ENCODE results near the gene PGLYRP2.

The PGLYRP2 gene

DNA sequence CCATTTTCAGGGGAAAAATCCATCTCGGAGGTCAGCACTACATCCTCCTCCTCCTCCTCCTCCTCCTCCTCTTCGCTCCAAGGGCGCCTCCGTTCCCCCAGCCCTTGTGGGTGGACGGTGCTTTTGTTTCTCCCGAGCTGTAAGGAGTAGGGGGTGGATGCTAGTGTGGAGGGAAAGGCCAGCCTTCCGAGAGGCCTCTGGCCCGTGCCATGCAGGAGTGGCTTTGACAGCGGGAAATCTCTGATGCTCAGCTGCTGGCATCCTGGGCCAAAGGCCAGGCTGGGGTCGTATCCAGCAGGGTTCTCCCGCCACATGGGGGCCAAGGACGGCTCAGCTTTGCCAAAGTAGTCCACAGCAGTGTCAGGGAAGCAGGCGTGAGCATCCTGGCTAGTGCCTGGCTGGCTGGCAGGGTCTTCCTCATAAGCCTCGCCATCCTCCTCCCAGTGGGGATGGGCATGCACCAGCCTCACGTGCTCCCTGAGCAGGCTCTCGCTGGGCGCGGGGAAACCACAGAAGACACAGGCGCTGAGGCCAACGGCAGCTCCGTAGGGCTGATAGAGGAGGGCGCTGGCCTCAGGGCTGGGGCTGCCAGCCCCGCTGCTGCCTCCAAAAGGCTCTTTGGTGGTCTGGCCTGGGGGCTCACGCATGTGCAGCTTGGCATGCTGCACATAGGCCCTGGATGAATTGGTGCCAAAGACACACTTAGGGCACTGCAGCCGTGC, 40.1 kb downstream of the PGLYRP2 start:
- Histone ChIP-seq H3K9ac (ENCODE audit: low read depth, low read length) (no peak overlapping the region), H3K9me3 (ENCODE audit: insufficient read depth, low read length, severe bottlenecking) (no peaks in the 10 kb centered on the region)

DNA sequence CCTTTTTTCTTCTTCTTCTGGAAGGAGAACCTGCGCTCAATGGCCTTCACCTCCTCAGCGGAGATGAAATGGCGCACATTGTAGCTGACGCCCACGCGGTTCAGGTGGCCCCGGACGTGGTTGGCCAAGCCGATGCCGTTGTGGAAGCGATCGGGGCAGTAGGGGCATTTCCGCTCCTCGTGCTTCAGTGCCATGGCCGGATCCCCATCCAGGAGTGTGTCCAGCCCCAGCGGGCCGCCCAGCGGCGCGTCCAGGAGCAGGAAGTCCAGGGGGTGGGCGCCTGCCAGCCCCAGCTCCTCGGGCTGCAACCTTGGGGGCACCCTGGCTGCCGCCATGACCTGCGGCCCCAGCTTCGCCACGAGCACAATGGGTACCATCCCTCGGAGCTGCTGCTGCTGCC, 40.7 kb downstream of the PGLYRP2 start:
- H3K9me3 ChIP-seq (ENCODE audit: insufficient read depth, low read length, severe bottlenecking), result no peaks in the 10 kb centered on the region
- DNase-seq (no peak), ATAC-seq (ENCODE audit: insufficient read depth, low read depth) (no peak)
- H3K27me3 ChIP-seq (ENCODE audit: insufficient read depth, low read length, poor library complexity), result no peaks in the 10 kb centered on the region
- H3K4me2 ChIP-seq (ENCODE audit: insufficient read depth, low read length), result no peak overlapping the region
- H3K27ac ChIP-seq (ENCODE audit: low read length), result no peak overlapping the region
- H3K36me3 ChIP-seq (ENCODE audit: insufficient read depth, low read length), result no peaks in the 10 kb centered on the region
- H3K79me2 ChIP-seq (ENCODE audit: insufficient read depth, low read length), result no peaks in the 10 kb centered on the region
- H2AFZ ChIP-seq (ENCODE audit: low read depth, low read length), result no peak overlapping the region
- no peak for TF ChIP-seq EZH2 (IDR thresholded peaks at IDR 0.05; ENCODE audit: borderline replicate concordance, low read depth, low read length, severe bottlenecking)
- TF ChIP-seq, protein P1, sequence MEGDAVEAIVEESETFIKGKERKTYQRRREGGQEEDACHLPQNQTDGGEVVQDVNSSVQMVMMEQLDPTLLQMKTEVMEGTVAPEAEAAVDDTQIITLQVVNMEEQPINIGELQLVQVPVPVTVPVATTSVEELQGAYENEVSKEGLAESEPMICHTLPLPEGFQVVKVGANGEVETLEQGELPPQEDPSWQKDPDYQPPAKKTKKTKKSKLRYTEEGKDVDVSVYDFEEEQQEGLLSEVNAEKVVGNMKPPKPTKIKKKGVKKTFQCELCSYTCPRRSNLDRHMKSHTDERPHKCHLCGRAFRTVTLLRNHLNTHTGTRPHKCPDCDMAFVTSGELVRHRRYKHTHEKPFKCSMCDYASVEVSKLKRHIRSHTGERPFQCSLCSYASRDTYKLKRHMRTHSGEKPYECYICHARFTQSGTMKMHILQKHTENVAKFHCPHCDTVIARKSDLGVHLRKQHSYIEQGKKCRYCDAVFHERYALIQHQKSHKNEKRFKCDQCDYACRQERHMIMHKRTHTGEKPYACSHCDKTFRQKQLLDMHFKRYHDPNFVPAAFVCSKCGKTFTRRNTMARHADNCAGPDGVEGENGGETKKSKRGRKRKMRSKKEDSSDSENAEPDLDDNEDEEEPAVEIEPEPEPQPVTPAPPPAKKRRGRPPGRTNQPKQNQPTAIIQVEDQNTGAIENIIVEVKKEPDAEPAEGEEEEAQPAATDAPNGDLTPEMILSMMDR (IDR thresholded peaks at IDR 0.05; ENCODE audit: borderline replicate concordance, extremely low read depth, low read length, poor library complexity, severe bottlenecking), result no peak
- H4K20me1 ChIP-seq (ENCODE audit: insufficient read depth, low read length), result no peaks in the 10 kb centered on the region
- no peak overlapping the region for H3K4me3 ChIP-seq (ENCODE audit: low read depth in 1 of 2, low read length in 2 of 2)
- H3K9ac ChIP-seq (ENCODE audit: low read depth, low read length), result no peak overlapping the region
- peaks cover 2% of the 10 kb centered on the region for H3K4me1 ChIP-seq (ENCODE audit: insufficient read depth, low read length)

More for the DNA sequence above, 40.1 kb downstream of the PGLYRP2 start:
- no peak overlapping the region for H3K4me3 ChIP-seq (ENCODE audit: low read depth in 1 of 2, low read length in 2 of 2)
- H3K4me1 ChIP-seq (ENCODE audit: insufficient read depth, low read length), result no peaks in the 10 kb centered on the region
- peak; percentile 58 for ATAC-seq (ENCODE audit: insufficient read depth, low read depth)
- H3K27me3 ChIP-seq (ENCODE audit: insufficient read depth, low read length, poor library complexity), result no peaks in the 10 kb centered on the region
- H3K36me3 ChIP-seq (ENCODE audit: insufficient read depth, low read length), result no peaks in the 10 kb centered on the region
- H3K79me2 ChIP-seq (ENCODE audit: insufficient read depth, low read length), result no peaks in the 10 kb centered on the region
- H3K27ac ChIP-seq (ENCODE audit: low read length), result no peak overlapping the region
- no peak for TF ChIP-seq EZH2 (IDR thresholded peaks at IDR 0.05; ENCODE audit: borderline replicate concordance, low read depth, low read length, severe bottlenecking)
- no peak overlapping the region for H3K4me2 ChIP-seq (ENCODE audit: insufficient read depth, low read length)
- DNase-seq, result peak; percentile 39
- H2AFZ ChIP-seq (ENCODE audit: low read depth, low read length), result no peak overlapping the region
- H4K20me1 ChIP-seq (ENCODE audit: insufficient read depth, low read length), result no peaks in the 10 kb centered on the region

DNA sequence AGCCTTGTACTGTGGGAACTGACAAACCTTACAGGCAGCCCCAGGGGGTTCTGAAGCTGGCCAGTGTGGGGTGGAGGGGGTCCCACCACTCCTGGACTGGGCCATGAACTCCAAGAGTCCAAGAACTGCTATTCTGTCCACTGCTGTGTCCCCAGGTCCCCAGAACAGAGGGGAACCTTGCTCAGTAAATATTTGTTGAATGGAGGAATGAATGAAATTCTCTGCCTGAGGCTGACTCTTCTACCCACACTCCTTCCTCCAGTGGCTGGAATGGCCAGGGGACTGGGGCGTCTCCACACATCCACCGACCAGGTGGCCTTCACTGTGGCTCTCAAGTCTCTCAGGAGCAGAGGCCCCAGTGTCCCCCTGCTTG, 41.2 kb downstream of the PGLYRP2 start:
- Histone ChIP-seq H3K27me3 (ENCODE audit: insufficient read depth, low read length, poor library complexity) (no peaks in the 10 kb centered on the region), H3K4me1 (ENCODE audit: insufficient read depth, low read length) (peaks cover 7% of the 10 kb centered on the region), H3K4me2 (ENCODE audit: insufficient read depth, low read length) (no peak overlapping the region)

More for the DNA sequence above, 41.2 kb downstream of the PGLYRP2 start:
- Histone ChIP-seq H3K79me2 (ENCODE audit: insufficient read depth, low read length) (no peaks in the 10 kb centered on the region), H4K20me1 (ENCODE audit: insufficient read depth, low read length) (no peaks in the 10 kb centered on the region), H2AFZ (ENCODE audit: low read depth, low read length) (no peak overlapping the region), H3K36me3 (ENCODE audit: insufficient read depth, low read length) (no peaks in the 10 kb centered on the region), H3K9ac (ENCODE audit: low read depth, low read length) (no peak overlapping the region), H3K9me3 (ENCODE audit: insufficient read depth, low read length, severe bottlenecking) (no peaks in the 10 kb centered on the region), H3K4me3 (ENCODE audit: low read depth in 1 of 2, low read length in 2 of 2) (no peak overlapping the region), H3K27ac (ENCODE audit: low read length) (no peak overlapping the region)
- ATAC-seq (ENCODE audit: insufficient read depth, low read depth) (no peak), DNase-seq (no peak)
- TF ChIP-seq, protein P1 (IDR thresholded peaks at IDR 0.05; ENCODE audit: borderline replicate concordance, extremely low read depth, low read length, poor library complexity, severe bottlenecking), result no peak
- no peak for TF ChIP-seq EZH2 (IDR thresholded peaks at IDR 0.05; ENCODE audit: borderline replicate concordance, low read depth, low read length, severe bottlenecking)
